Measurements from ENCODE around the gene CGGBP1.

GRCh38 chr3:88032245-88032644 is 26.6 kb downstream of the CGGBP1 start:
- TF ChIP-seq CTCF (IDR thresholded peaks at IDR 0.05), result no peak
- no peak for TF ChIP-seq EZH2 (IDR thresholded peaks at IDR 0.05; ENCODE audit: borderline replicate concordance, insufficient read depth, low read depth, low read length, poor library complexity, severe bottlenecking)
